GM19023 (cell line): ENCODE measurements around the gene QRFP.

Source experiments
- ATAC-seq: cut with Tn5 transposase; IDR thresholded peaks from one replicate; pipeline ENCODE4 v1.9.1; 2021; ENCODE audit warnings: mild to moderate bottlenecking, moderate library complexity; ENCODE audit not compliant: unreplicated experiment

Gene QRFP

GRCh38 chr9:130878295-130878694 is 18.3 kb downstream of the QRFP start:
- ATAC-seq, result no peak

GRCh38 chr9:130877300-130877699 is 19.3 kb downstream of the QRFP start:
- no peak for ATAC-seq

- no peak for ATAC-seq
These were observed 21.8 kb downstream of the QRFP start for GRCh38 chr9:130874783-130875182.

GRCh38 chr9:130873966-130874365 is 22.6 kb downstream of the QRFP start:
- ATAC-seq, result no peak

- ATAC-seq, result no peak
These were observed 23.6 kb downstream of the QRFP start for GRCh38 chr9:130872912-130873503.

GRCh38 chr9:130872508-130872907 is 24.1 kb downstream of the QRFP start:
- ATAC-seq, result no peak

- ATAC-seq, result no peak
These were observed 24.5 kb downstream of the QRFP start for GRCh38 chr9:130872093-130872492.

GRCh38 chr9:130871395-130872062 is 25.1 kb downstream of the QRFP start:
- ATAC-seq, result no peak

GRCh38 chr9:130870491-130871381 is 25.9 kb downstream of the QRFP start:
- no peak for ATAC-seq

GRCh38 chr9:130869250-130869649 is 27.4 kb downstream of the QRFP start:
- ATAC-seq, result no peak

- ATAC-seq, result no peak
These were observed 28.4 kb downstream of the QRFP start for GRCh38 chr9:130868230-130868629.

GRCh38 chr9:130867556-130867955 is 29.1 kb downstream of the QRFP start:
- ATAC-seq, result no peak

- ATAC-seq, result no peak
These were observed 30.1 kb downstream of the QRFP start for GRCh38 chr9:130866474-130866965.

GRCh38 chr9:130865921-130866320 is 30.7 kb downstream of the QRFP start:
- no peak for ATAC-seq

- ATAC-seq, result no peak
These were observed 32.1 kb downstream of the QRFP start for GRCh38 chr9:130864541-130864940.

GRCh38 chr9:130862747-130863146 is 33.9 kb downstream of the QRFP start:
- ATAC-seq, result no peak

- ATAC-seq, result no peak
These were observed 34.4 kb downstream of the QRFP start for GRCh38 chr9:130862217-130862616.

GRCh38 chr9:130861372-130862180 is 35.0 kb downstream of the QRFP start:
- ATAC-seq, result no peak

GRCh38 chr9:130860458-130861316 is 35.9 kb downstream of the QRFP start:
- ATAC-seq, result no peak
